ENCODE data around the gene RSL24D1. TPM values are rescaled to one million over a fixed set of nuclear protein-coding genes. Genes with fewer than 3 reads are reported as not detected.

Gene RSL24D1
- total RNA-seq, 2 donors from 2014 or later: 13.5 to 46.7 TPM

- no peaks in the 10 kb centered on the region for H3K36me3 ChIP-seq (replicated peaks in 1 of 2; ENCODE audit: insufficient read depth in 1 of 2, low read depth in 2 of 2)
- ATAC-seq (no peak), DNase-seq (no peak)
- TF ChIP-seq POLR2A (IDR thresholded peaks at IDR 0.05): no peak
- TF ChIP-seq CTCF (IDR thresholded peaks at IDR 0.05): no peak
- H3K4me1 ChIP-seq: no peaks in the 10 kb centered on the region
- no peak overlapping the region for H3K4me3 ChIP-seq
- H3K27ac ChIP-seq: no peak overlapping the region
- intact Hi-C loops (cut with DNase I): no loop called here
- H3K27me3 ChIP-seq: no peaks in the 10 kb centered on the region
- H3K9me3 ChIP-seq: no peaks in the 10 kb centered on the region
- 65 to 77% methylated on average over 3 of the region's 3 CpGs for WGBS, 2 donors
These were observed 43.5 kb upstream of the RSL24D1 start for GRCh38 chr15:55240125-55240760.

DNA sequence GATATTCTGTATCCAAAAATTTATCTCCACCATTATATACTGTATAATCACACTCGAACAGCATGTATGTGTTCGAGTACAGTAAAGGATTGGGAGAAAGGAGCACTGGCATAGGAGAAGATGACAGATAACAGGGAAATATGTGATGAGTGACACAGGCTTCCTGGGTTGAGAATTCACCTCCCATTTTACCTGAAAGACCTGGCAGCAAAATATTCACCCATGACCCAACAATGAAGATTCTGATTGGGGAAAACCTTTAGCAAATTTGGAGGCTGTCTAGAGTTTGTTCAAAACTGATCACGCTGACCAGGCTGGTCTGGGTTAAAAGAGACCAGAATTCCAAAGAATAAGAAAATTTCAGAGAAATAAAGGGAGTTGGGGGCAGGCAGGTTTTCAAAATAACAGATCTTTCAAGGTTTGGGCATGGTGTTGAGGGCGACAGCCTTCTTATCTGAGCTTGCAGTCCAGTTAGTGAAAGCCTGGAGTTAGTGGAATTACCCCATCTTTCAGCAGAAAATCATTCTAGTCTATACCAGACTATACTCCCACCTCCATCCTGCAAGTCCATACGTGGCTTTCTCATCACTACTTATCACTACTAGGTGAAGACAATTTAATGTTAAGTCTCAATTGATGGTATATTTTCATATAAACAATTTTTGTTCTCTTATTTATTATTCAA is 42.8 kb upstream of the RSL24D1 start:
- H3K27ac ChIP-seq: no peak overlapping the region

DNA sequence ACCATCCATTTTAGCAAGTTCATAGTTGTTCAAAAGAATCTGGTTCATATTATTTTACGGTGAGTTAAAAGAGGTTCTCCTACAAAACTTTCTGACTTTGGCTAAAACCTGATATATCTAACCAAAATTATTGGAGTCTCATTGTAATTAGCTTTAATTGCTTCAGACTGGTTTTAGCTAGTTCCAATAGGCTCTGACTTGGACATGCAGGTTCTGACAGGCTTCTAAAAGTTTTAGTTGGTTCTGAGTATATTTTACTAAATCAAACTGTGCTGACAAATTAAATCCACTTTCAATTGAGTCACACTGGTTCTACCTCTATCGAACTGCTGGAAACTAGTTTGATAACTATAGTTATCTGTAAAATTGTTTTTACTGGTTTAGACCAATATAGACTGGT is 42.1 kb upstream of the RSL24D1 start:
- H3K27me3 ChIP-seq: no peaks in the 10 kb centered on the region
- intact Hi-C loops (cut with DNase I): no loop called here
- no peaks in the 10 kb centered on the region for H3K36me3 ChIP-seq (replicated peaks in 1 of 2; ENCODE audit: insufficient read depth in 1 of 2, low read depth in 2 of 2)
- peaks cover 12% of the 10 kb centered on the region for H3K4me1 ChIP-seq
- H3K27ac ChIP-seq: no peak overlapping the region
- H3K9me3 ChIP-seq: no peaks in the 10 kb centered on the region
- WGBS, 2 donors: 86 to 90% methylated on average over 2 of the region's 2 CpGs
- ATAC-seq (no peak), DNase-seq (no peak)
- H3K4me3 ChIP-seq: no peak overlapping the region
- TF ChIP-seq POLR2A (IDR thresholded peaks at IDR 0.05): no peak
- no peak for TF ChIP-seq CTCF (IDR thresholded peaks at IDR 0.05)

More for the DNA sequence above, 42.8 kb upstream of the RSL24D1 start:
- Histone ChIP-seq H3K9me3 (no peaks in the 10 kb centered on the region), H3K36me3 (replicated peaks in 1 of 2; ENCODE audit: insufficient read depth in 1 of 2, low read depth in 2 of 2) (no peaks in the 10 kb centered on the region), H3K27me3 (no peaks in the 10 kb centered on the region), H3K4me3 (peak overlapping the region in 1 of 2 donors; percentile 2), H3K4me1 (peaks cover 5% of the 10 kb centered on the region)
- TF ChIP-seq CTCF (IDR thresholded peaks at IDR 0.05) (no peak), POLR2A (IDR thresholded peaks at IDR 0.05) (no peak)
- ATAC-seq (no peak), DNase-seq (no peak)
- 79 to 87% methylated on average over 5 of the region's 5 CpGs for WGBS, 2 donors
- intact Hi-C loops (cut with DNase I): no loop called here

DNA sequence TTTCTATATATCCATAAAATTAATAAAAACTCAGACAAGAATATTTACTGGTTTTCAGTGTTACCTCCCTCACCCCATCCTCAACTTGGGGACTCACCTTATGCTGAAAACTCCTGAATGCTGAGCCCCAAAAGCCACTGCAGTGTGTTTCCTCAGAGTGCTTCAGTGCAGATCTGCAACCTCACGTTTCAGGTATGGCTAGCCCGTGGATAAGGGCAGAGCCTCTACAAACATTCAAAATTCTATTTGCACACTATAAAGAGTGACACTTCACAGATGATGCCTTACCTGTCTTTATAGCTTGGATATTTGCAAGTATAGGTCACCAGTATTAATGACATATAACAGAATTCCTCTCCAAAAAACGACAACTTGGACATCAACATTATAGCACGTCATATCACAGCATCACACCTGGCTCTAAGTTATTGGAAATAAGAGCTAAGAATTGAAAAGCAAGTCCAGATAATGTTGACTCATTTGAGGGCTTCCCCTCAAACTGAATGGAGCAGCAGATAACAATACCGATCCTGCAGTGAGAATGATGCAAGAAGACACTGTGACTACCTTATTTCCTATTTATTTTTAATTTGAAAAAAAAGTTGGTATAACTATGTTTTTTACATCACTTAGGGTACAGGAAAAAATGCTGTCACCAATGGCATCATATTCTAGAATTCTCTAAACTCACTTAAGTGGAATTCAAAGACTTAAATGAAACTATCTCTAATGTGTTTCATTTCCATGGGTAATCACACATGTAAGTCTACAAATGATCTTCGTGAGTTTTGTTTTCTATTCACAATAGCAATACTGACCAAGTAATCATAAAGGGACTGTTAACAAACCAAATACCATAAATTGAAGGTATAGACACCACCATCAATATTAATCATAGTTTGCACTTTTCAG is 40.7 kb upstream of the RSL24D1 start:
- Histone ChIP-seq H3K4me1 (peaks cover 13% of the 10 kb centered on the region), H3K36me3 (replicated peaks in 1 of 2; ENCODE audit: insufficient read depth in 1 of 2, low read depth in 2 of 2) (no peaks in the 10 kb centered on the region), H3K9me3 (no peaks in the 10 kb centered on the region), H3K27me3 (no peaks in the 10 kb centered on the region), H3K27ac (no peak overlapping the region), H3K4me3 (no peak overlapping the region)
- 55 to 63% methylated on average over 6 of the region's 6 CpGs for WGBS, 2 donors
- DNase-seq (no peak), ATAC-seq (no peak)
- intact Hi-C loops (cut with DNase I): no loop called here
- TF ChIP-seq CTCF (IDR thresholded peaks at IDR 0.05): no peak
- TF ChIP-seq POLR2A (IDR thresholded peaks at IDR 0.05): no peak
